HCT116 (cell line): ENCODE measurements around the gene ADGRB2. TPM values are rescaled to one million over a fixed set of nuclear protein-coding genes. Genes with fewer than 3 reads are reported as not detected.

ENCODE experiments used
- ATAC-seq: fragments of 200-7000 bp; cut with Tn5 transposase; 2 replicates; pipeline ENCODE4 v1.9.1; 2020; ENCODE audit warnings: mild to moderate bottlenecking, moderate library complexity
- BruUV-seq: library from RNA; stranded (reverse); fragments of 400-500 nt; replicated peaks from 2 replicates; lab custom pipeline; 2021; lab: Mats Ljungman, UMichigan
- CTCF ChIA-PET: fragments of 300-600 bp; sonication (Branson Sonifier 250); formaldehyde crosslinking; loops from one replicate; lab custom pipeline; 2021; ENCODE audit warnings: antibody characterized with exemption; lab: Charles Lee
- POLR2A ChIA-PET: fragments of 300-600, 350-600 bp; sonication (Branson Sonifier 250); formaldehyde crosslinking; loops from one replicate; lab custom pipeline; 2021; ENCODE audit warnings: antibody characterized with exemption; lab: Charles Lee
- RAD21 ChIA-PET, 2 experiments: fragments of 300-600 bp; sonication (Branson Sonifier 250); formaldehyde crosslinking; loops; one replicate each; lab custom pipeline; 2023; ENCODE audit warnings: low total read pairs in 2 of 2; ENCODE audit not compliant: uncharacterized antibody in 2 of 2, unreplicated experiment in 2 of 2, low non-redundant PET in 1 of 2; lab: Charles Lee
- DNase-seq: peaks from one replicate; pipeline ENCODE4 v3.0.0-alpha.2; 2010; ENCODE audit warnings: low read depth, low spot score
- H2AFZ ChIP-seq: fragments of 200-600 bp; shearing (Covaris generic), sonication (generic); 2 replicates; pipeline ENCODE4 v1.6.1; 2017; ENCODE audit warnings: low read depth, mixed run types, mixed read lengths, antibody characterized with exemption, low read length; ENCODE audit not compliant: poor library complexity, severe bottlenecking
- H3K27ac ChIP-seq: 2 replicates; pipeline ENCODE4 v1.5.1; 2012; ENCODE audit warnings: low read depth, low read length
- H3K27me3 ChIP-seq: fragments of 200-600 bp; sonication (generic); 2 replicates; pipeline ENCODE4 v1.6.1; 2016; ENCODE audit warnings: mixed run types, low read length, mixed read lengths; ENCODE audit not compliant: insufficient read depth
- H3K36me3 ChIP-seq, 2 experiments: fragments of 200-500 bp in 1 of 2; fragments of 200-600 bp in 1 of 2; sonication (Bioruptor generic) in 1 of 2; sonication (generic) in 1 of 2; 2 replicates each; pipeline versions ENCODE4 v1.5.1 to v1.6.1; 2014 to 2016; ENCODE audit warnings: low read length in 2 of 2, inconsistent platforms in 1 of 2, mixed read lengths in 1 of 2, mixed run types in 1 of 2; ENCODE audit not compliant: insufficient read depth in 2 of 2, control insufficient read depth in 1 of 2
- H3K4me1 ChIP-seq, 2 experiments: fragments of 200-600 bp in 1 of 2; sonication (generic) in 1 of 2; 2 replicates each; pipeline versions ENCODE4 v1.5.1 to v1.6.1; 2012 to 2017; ENCODE audit warnings: low read length in 2 of 2, inconsistent platforms in 1 of 2, mild to moderate bottlenecking in 1 of 2, mixed read lengths in 1 of 2, mixed run types in 1 of 2, moderate library complexity in 1 of 2; ENCODE audit not compliant: insufficient read depth in 2 of 2, control insufficient read depth in 1 of 2
- H3K4me2 ChIP-seq: fragments of 200-600 bp; sonication (generic); 2 replicates; pipeline ENCODE4 v1.6.1; 2017; ENCODE audit warnings: mixed run types, low read length, mixed read lengths
- H3K4me3 ChIP-seq, 2 experiments: fragments of 200-600 bp in 1 of 2; sonication (generic) in 1 of 2; replicated peaks in 1 of 2; 2 replicates each; pipeline ENCODE4 v1.5.1; 2011 to 2016; ENCODE audit warnings: low read length in 2 of 2, control low read depth in 1 of 2, low read depth in 1 of 2, mild to moderate bottlenecking in 1 of 2, mixed read lengths in 1 of 2, mixed run types in 1 of 2
- H3K79me2 ChIP-seq: fragments of 200-600 bp; sonication (generic); 2 replicates; pipeline ENCODE4 v1.6.1; 2017; ENCODE audit warnings: mild to moderate bottlenecking, mixed run types, low read length, moderate library complexity, mixed read lengths; ENCODE audit not compliant: insufficient read depth
- H3K9ac ChIP-seq: fragments of 200-600 bp; sonication (generic); 2 replicates; pipeline ENCODE4 v1.6.1; 2016; ENCODE audit warnings: low read length, mixed read lengths
- H3K9me2 ChIP-seq: fragments of 200-600 bp; sonication (generic), shearing (Covaris generic); 2 replicates; pipeline ENCODE4 v1.6.1; 2017; ENCODE audit warnings: mixed run types, mild to moderate bottlenecking, moderate library complexity; ENCODE audit not compliant: insufficient read depth
- H3K9me3 ChIP-seq, 2 experiments: fragments of 200-500 bp in 1 of 2; fragments of 200-600 bp in 1 of 2; sonication (Bioruptor generic) in 1 of 2; sonication (generic) in 1 of 2; 2 replicates each; pipeline ENCODE4 v1.6.1; 2014 to 2017; ENCODE audit warnings: low read length in 2 of 2, mixed read lengths in 2 of 2, inconsistent platforms in 1 of 2, low read depth in 1 of 2, mild to moderate bottlenecking in 1 of 2, mixed run types in 1 of 2, moderate library complexity in 1 of 2; ENCODE audit not compliant: control insufficient read depth in 1 of 2, insufficient read depth in 1 of 2
- H4K20me1 ChIP-seq: fragments of 200-600 bp; sonication (generic), shearing (Covaris generic); 2 replicates; pipeline ENCODE4 v1.6.1; 2017; ENCODE audit warnings: mixed run types, mild to moderate bottlenecking, moderate library complexity; ENCODE audit not compliant: insufficient read depth
- CBX3 ChIP-seq: IDR thresholded peaks from 2 replicates; pipeline ENCODE4 v1.6.1; 2012; ENCODE audit warnings: low read depth
- CEBPB ChIP-seq: IDR thresholded peaks from 2 replicates; pipeline ENCODE4 v1.6.1; 2012; ENCODE audit warnings: low read depth
- EGR1 ChIP-seq: IDR thresholded peaks from 2 replicates; pipeline ENCODE4 v1.6.1; 2012; ENCODE audit warnings: low read depth
- EZH2phosphoT487 ChIP-seq: fragments of 200-600 bp; IDR thresholded peaks from 2 replicates; pipeline ENCODE4 v1.6.1; 2018; ENCODE audit warnings: antibody characterized with exemption, borderline replicate concordance
- JUND ChIP-seq: IDR thresholded peaks from 2 replicates; pipeline ENCODE4 v1.6.1; 2012
- MAX ChIP-seq: IDR thresholded peaks from 2 replicates; pipeline ENCODE4 v1.6.1; 2012
- POLR2AphosphoS5 ChIP-seq: IDR thresholded peaks from 2 replicates; pipeline ENCODE4 v1.6.1; 2011; ENCODE audit warnings: mild to moderate bottlenecking, low read depth, low read length, moderate library complexity
- SIN3A ChIP-seq: IDR thresholded peaks from 2 replicates; pipeline ENCODE4 v1.6.1; 2012; ENCODE audit warnings: low read depth
- SP1 ChIP-seq: IDR thresholded peaks from 2 replicates; pipeline ENCODE4 v1.6.1; 2012; ENCODE audit warnings: low read depth
- YY1 ChIP-seq: IDR thresholded peaks from 2 replicates; pipeline ENCODE4 v1.6.1; 2011; ENCODE audit warnings: low read length, low read depth, moderate library complexity, mild to moderate bottlenecking; ENCODE audit not compliant: insufficient replicate concordance; ENCODE audit errors: extremely low read depth
- ZFX ChIP-seq: fragments of 450-650 bp; IDR thresholded peaks from 2 replicates; pipeline ENCODE4 v1.6.1; 2017
- intact Hi-C: fragments of 100-400 bp; cut with micrococcal nuclease; formaldehyde crosslinking; loops from 2 replicates; pipeline ENCODE4 v1.10.0; 2022
- total RNA-seq: library from RNA; stranded (reverse); gene quantifications from one replicate; pipeline ENCODE4 v1.2.1, GENCODE V29; 2021; ENCODE audit not compliant: unreplicated experiment

ADGRB2 gene
- total RNA-seq, 1 experiment from 2014 or later = 10.1 TPM

DNA sequence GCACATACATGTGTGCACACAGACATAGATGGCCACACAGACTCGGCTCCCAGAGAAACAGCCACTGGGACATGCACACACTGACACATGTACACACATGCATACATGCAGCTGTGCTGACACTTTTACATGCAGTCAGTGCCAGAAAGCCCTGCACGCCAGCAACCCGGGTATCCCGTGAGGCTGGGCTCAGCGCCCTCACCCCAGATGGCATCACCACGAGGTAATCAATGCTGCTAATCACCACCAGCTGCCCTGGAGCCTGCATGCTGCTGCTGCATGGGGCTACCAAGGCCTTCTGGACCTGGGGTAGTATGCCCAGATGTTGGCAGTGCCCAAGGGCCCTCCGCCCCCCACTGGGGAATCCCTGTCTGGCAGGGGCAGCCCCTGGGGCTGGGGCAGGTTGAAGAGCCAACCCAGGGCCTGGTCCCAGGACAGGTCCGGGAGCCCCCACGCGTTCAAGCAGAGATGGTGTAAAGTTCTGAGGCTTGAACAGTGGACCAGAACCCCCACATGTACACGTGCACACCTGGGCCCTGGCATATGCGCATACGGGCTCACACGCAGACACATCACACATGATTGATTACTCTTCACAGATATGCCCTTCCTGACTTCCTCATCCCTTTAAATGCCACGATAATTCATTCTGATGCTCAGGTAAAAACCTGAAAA, 57.6 kb downstream of the ADGRB2 start:
- intact Hi-C loops = no loop called here
- DNase-seq (no peak), ATAC-seq (no peak)
- Histone ChIP-seq H4K20me1 (no peaks in the 10 kb centered on the region), H3K27ac (no peak overlapping the region), H3K9me3 (no peaks in the 10 kb centered on the region), H3K4me2 (no peak overlapping the region), H2AFZ (no peak overlapping the region), H3K36me3 (no peaks in the 10 kb centered on the region), H3K4me3 (no peak overlapping the region), H3K4me1 (peaks cover 8 to 37% of the 10 kb centered on the region in 2 experiments), H3K27me3 (no peaks in the 10 kb centered on the region), H3K9ac (no peak overlapping the region), H3K79me2 (no peaks in the 10 kb centered on the region), H3K9me2 (no peaks in the 10 kb centered on the region)
- BruUV-seq = no TSS peak
- ChIA-PET CTCF (no interaction called here), POLR2A (interaction anchor here (1.2 kb wide), 1 partner anchor 10 kb away, joined by 3 read pairs; no protein-coding TSS in a partner anchor), RAD21 (no interaction called here)
- TF ChIP-seq CEBPB = no peak
- TF ChIP-seq CBX3 = no peak
- TF ChIP-seq SIN3A = no peak
- TF ChIP-seq ZFX = no peak
- TF ChIP-seq YY1 = no peak
- no peak for TF ChIP-seq EZH2phosphoT487
- no peak for TF ChIP-seq JUND
- no peak for TF ChIP-seq SP1
- TF ChIP-seq POLR2AphosphoS5 = no peak
- no peak for TF ChIP-seq EGR1
- no peak for TF ChIP-seq MAX
